Hepatocyte (in vitro differentiated cells): Measurements from ENCODE around the gene NDRG2.

ENCODE experiments used
- CTCF ChIP-seq: fragments of 200-600 bp; sonication (generic); IDR thresholded peaks from 2 replicates; pipeline ENCODE4 v1.5.1; 2016; ENCODE audit warnings: antibody characterized with exemption, mild to moderate bottlenecking; ENCODE audit not compliant: poor library complexity
- EZH2 ChIP-seq: fragments of 200-600 bp; sonication (generic); IDR thresholded peaks from 2 replicates; pipeline ENCODE4 v1.6.1; 2016; ENCODE audit warnings: antibody characterized with exemption, mild to moderate bottlenecking, borderline replicate concordance
- EZH2phosphoT487 ChIP-seq: fragments of 200-600 bp; sonication (generic); IDR thresholded peaks from one replicate; pipeline ENCODE4 v1.6.1; 2018; ENCODE audit warnings: antibody characterized with exemption, mild to moderate bottlenecking, low read depth, moderate library complexity; ENCODE audit not compliant: unreplicated experiment, severe bottlenecking

GRCh38 chr14:21037156-21037555 lies 12.3 kb upstream of the NDRG2 start:
- TF ChIP-seq CTCF (no peak), EZH2phosphoT487 (no peak), EZH2 (no peak)
